ENCODE measurements around the gene CDX2. TPM values are rescaled to one million over a fixed set of nuclear protein-coding genes. Genes with fewer than 3 reads are reported as not detected.
A peak's percentile ranks its signal among the peaks of the same experiment; 100 is the strongest.

Gene CDX2
- total and polyA plus RNA-seq, 5 experiments from 2014 or later: not detected

DNA sequence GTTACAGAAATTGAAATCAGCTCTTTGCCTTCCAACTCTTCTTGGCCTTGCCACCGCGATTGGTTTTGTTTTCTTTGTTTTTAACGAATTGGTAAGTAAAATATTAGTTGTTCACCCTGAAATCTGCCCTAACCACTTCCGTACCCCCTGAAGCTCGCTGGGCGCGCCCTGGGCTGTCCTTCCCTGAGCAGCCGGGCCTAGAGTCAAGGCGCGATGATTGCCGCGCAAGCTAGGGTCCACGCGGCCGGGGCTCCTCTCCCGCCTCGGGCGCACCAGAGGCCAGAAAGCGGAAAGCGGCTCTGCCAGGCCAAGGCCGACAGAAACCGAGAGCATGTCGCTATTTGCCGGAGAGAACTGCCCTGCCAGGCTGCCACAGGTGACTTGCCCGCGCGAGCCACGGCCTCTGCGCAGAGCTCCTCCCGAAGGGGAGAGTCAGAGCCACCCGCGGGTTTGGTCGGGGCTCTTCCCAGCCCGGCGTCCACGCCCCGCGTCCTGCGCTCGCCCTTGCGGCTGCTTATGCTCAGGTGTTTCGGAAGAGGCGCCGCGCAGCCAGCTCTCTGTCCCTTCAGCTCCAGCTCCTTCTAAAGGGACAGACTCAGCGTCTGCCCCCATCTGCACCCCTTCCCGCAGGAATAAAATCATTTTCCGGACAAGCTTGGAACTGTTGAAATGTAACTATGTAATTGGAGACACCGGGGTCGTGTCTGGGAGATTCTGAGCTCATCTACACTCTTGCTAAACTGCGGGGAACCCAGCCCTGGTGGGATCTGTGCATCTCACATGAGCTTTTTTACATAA lies 6.6 kb upstream of the CDX2 start:
- DNase-seq (no peak), ATAC-seq (no peak)
- peaks cover 35 to 86% (median 71%) of the 10 kb centered on the region in 5 donors for H3K27me3 Mint-ChIP-seq
- H3K4me3 Mint-ChIP-seq: peak overlapping the region in 1 of 10 donors; percentile 15
- H3K4me1 Mint-ChIP-seq: peaks cover 0 to 31% (median 27%) of the 10 kb centered on the region in 4 donors
- H3K27ac Mint-ChIP-seq: no peak overlapping the region
- POLR2A ChIA-PET: no interaction called here
- no peaks in the 10 kb centered on the region for H3K36me3 Mint-ChIP-seq
- H3K9me3 Mint-ChIP-seq: no peaks in the 10 kb centered on the region

DNA sequence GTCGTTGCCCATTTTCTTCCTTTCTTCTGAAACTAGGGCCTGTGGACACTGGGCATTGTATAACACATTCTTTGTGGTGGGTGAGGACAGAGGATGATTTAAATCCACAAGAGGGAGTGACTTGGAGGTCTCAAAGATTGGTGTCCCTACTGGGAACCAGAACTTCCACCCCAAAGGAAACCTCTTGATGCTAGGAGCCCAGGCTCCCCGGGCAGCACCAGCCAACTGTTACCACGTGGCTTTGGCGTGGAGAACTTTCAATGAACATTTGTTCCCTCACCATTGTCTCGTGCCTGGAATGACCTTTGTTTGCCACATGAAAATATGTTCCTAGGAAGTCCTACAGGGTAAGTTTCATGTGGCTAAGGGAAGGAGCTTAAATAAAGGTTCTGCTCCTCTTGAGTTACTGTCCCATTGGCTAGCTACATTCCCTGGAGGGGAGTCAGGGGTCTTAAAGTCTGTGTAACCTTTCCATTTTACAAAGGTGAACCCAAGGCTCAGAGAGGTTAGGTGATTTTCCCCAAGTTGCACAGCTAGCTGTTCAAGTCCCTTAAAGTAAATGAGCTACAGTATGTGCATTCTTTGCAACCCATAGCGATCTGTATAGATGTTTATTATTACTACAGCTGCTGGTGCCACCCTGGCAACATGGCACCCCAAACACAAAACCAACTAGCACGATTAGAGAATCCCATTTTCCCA lies 5.0 kb upstream of the CDX2 start:
- ATAC-seq: no peak
- no peak overlapping the region for H3K4me3 Mint-ChIP-seq

DNA sequence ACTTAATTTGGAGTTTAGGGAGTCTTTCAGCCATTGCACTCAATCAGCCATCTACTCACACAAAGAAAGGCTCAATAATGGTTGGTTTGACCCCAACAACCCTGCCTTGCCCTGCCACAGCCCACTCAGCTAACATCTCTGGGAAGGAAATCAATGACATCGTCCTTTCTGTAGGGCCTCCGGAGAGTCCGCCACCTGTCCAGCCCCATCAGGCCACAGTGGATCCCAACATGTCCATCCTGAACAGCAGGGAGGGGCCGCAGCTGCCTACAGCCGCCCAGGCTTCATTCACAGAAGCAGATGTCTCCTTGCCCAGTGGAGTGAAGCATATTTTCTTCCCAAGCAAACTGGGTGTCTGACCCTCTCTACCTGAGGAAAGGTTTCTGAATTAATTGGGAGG lies 4.2 kb upstream of the CDX2 start:
- Mint-ChIP-seq H3K4me3 (no peak overlapping the region), H3K27me3 (peaks cover 37 to 83% (median 66%) of the 10 kb centered on the region in 5 donors), H3K4me1 (peaks cover 4 to 25% (median 23%) of the 10 kb centered on the region in 4 donors), H3K9me3 (no peaks in the 10 kb centered on the region), H3K36me3 (no peaks in the 10 kb centered on the region), H3K27ac (peak overlapping the region in 1 of 10 donors; percentile 33)
- POLR2A ChIA-PET: no interaction called here
- DNase-seq (no peak), ATAC-seq (no peak)

More for the DNA sequence above, 5.0 kb upstream of the CDX2 start:
- Mint-ChIP-seq H3K4me1 (peaks cover 3 to 31% (median 27%) of the 10 kb centered on the region in 4 donors), H3K36me3 (no peaks in the 10 kb centered on the region), H3K27ac (no peak overlapping the region), H3K27me3 (peaks cover 36 to 88% (median 71%) of the 10 kb centered on the region in 5 donors), H3K9me3 (no peaks in the 10 kb centered on the region)
- DNase-seq: no peak
- POLR2A ChIA-PET: interaction anchor here (1.2 kb wide), 1 partner anchor 10 kb away, joined by 5 read pairs; no protein-coding TSS in a partner anchor

DNA sequence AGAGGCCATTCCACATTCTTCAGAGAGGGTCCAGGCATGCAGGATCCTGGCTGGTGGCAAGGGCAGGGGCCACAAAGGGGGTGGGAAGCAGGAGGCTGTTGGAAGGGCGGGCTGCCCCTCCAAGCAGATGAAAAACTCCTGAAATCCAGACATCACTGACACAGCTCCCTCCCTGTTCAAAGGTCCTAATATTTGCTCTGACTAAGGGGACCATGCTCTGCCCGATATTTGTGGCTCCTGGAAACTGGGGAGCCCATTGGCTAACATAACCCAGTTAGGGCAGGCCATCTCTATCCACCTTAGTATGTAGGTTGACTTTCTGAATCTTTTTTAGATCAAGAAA lies 3.3 kb upstream of the CDX2 start:
- POLR2A ChIA-PET: no interaction called here
- DNase-seq (no peak), ATAC-seq (no peak)
- H3K4me1 Mint-ChIP-seq: peaks cover 10 to 28% (median 26%) of the 10 kb centered on the region in 4 donors
- peak overlapping the region in 1 of 10 donors; percentile 15 for H3K27ac Mint-ChIP-seq
- no peaks in the 10 kb centered on the region for H3K9me3 Mint-ChIP-seq
- H3K36me3 Mint-ChIP-seq: no peaks in the 10 kb centered on the region
- peaks cover 39 to 84% (median 69%) of the 10 kb centered on the region in 5 donors for H3K27me3 Mint-ChIP-seq
- H3K4me3 Mint-ChIP-seq: no peak overlapping the region

DNA sequence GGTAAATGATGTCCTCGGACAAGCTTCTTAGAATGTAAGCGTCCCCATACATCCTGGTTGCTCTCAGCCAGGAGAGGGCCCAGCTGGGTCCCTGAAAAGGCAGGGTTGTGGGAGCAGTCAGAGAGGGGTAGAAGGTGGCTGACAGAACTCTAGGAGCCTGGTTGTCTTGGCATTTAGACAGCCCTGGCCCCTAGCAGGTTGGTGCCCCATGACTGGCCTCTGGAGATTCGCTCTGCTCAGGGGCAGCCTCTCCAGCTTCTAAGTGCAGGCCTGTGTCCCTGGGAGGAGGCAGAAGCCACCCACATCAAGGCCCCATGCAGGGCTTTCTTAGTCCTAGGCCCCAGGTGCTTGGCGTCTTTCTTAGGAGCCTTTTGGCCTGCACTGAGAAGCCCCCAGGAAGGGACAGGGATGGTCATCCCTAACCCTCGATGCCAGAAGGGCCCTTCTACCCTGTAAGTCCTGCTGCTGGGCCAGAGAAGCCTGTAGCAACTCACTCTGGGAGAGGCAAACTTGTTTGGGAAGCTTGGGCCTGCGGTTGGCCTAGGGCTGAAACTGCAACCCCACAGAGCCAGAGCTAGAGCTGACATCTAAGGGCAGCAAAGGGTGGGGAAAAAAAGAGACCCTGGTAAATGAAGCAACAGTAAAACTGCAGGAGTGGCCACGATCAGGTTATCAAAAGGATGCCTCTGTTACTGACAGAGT lies 2.8 kb upstream of the CDX2 start:
- DNase-seq (no peak), ATAC-seq (no peak)
- Mint-ChIP-seq H3K4me1 (peaks cover 10 to 33% (median 30%) of the 10 kb centered on the region in 4 donors), H3K4me3 (no peak overlapping the region), H3K27me3 (peaks cover 44 to 85% (median 70%) of the 10 kb centered on the region in 5 donors), H3K36me3 (no peaks in the 10 kb centered on the region), H3K27ac (peak overlapping the region in 1 of 10 donors; percentile 15), H3K9me3 (no peaks in the 10 kb centered on the region)
- POLR2A ChIA-PET: no interaction called here

DNA sequence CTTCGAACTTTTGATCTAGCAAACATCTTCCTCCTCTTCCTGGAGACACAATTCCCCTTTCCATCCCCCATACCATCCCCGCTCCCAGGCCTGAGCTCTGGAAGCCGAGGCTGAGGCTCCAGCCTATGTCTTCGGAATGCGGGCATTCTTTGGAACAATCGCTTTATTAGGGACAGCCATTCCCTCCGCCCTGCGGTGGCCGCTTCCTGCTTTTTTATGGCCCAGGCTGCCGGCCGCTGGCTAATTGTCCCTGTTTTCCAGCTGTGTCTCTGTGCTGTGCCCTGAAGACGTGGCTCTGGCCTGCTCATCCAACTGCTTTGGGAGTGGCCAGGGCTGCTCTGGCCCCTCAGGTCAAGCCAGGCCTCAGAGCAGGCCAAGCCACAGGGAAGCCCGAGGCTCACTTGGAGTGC lies 2.1 kb upstream of the CDX2 start:
- no peak overlapping the region for H3K27ac Mint-ChIP-seq
- no peak overlapping the region for H3K4me3 Mint-ChIP-seq

DNA sequence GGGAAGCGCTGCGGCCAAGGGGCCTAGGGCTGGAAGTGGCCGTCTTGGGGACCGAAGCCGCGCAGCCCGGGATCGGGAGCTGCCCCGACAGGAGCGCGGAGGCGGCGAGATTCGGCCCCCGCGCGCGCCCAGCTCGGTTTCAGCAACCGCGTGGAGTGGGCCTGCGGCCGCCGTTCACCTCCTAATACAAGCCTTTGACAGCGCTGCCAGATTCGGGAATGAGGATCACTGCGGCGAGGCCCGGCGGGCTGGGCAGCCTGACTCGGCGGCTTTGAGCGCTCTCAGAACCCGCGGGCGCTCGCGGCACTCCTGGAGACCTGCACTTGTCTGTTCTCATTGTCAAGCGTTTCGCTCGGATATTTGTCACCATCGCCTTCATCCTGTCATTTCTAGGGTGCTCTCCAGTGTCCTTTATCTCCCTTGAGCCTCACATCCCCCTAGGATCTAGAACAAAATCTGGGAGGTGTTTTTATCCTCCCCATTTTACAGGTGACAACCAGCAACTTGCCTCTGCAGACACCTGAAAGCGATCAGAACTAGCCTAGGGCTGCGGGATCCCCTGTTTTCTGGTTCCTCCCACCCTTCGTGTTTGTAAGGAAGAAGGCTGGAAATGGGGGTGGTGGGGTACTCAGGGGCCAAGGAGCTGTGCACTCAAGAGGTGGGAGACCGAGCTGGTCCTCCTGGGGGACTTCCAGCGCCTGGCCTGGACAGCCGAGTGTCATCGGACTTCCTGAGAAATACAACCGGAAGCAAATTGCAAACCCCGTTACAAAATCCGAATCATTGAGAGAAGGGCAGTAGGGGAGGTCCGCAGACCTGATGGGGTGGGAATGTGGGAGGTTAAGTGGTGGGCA lies 1.5 kb upstream of the CDX2 start:
- H3K27ac Mint-ChIP-seq: no peak overlapping the region
- POLR2A ChIA-PET: no interaction called here
- DNase-seq: peak in 1 of 10 donors; percentile 10
- ATAC-seq: no peak
- no peaks in the 10 kb centered on the region for H3K36me3 Mint-ChIP-seq
- peaks cover 13 to 38% (median 33%) of the 10 kb centered on the region in 4 donors for H3K4me1 Mint-ChIP-seq
- no peak overlapping the region for H3K4me3 Mint-ChIP-seq
- peaks cover 46 to 86% (median 71%) of the 10 kb centered on the region in 5 donors for H3K27me3 Mint-ChIP-seq
- no peaks in the 10 kb centered on the region for H3K9me3 Mint-ChIP-seq

More for the DNA sequence above, 2.1 kb upstream of the CDX2 start:
- Mint-ChIP-seq H3K27me3 (peaks cover 44 to 86% (median 70%) of the 10 kb centered on the region in 5 donors), H3K9me3 (no peaks in the 10 kb centered on the region), H3K36me3 (no peaks in the 10 kb centered on the region), H3K4me1 (peaks cover 11 to 36% (median 33%) of the 10 kb centered on the region in 4 donors)
- ATAC-seq: no peak
- POLR2A ChIA-PET: no interaction called here
- DNase-seq: no peak

DNA sequence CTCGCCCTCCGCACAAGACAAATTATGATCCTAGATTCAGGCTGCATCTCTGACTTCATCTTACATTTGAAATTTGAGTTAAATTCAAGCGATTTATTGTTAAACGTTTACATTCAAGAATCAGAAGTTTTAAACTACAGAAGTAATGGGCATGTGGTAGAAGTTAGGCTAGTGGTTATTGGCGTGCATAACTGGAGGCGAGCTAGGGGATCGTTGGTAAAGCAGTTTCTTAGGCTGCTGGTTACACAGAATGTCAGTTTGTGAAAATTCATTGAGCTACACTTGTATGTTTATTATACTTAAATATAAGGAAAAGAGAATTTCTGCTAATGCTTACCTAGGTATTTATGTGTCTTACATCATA lies 733 bp upstream of the CDX2 start:
- no peak for DNase-seq
- H3K9me3 Mint-ChIP-seq: no peaks in the 10 kb centered on the region
- H3K36me3 Mint-ChIP-seq: no peaks in the 10 kb centered on the region
- no peak for ATAC-seq
- peaks cover 42 to 86% (median 70%) of the 10 kb centered on the region in 5 donors for H3K27me3 Mint-ChIP-seq
- H3K4me3 Mint-ChIP-seq: peak overlapping the region in 5 of 10 donors; percentile 11 to 77 (median 46)
- peaks cover 13 to 38% (median 29%) of the 10 kb centered on the region in 4 donors for H3K4me1 Mint-ChIP-seq
- POLR2A ChIA-PET: no interaction called here
- H3K27ac Mint-ChIP-seq: no peak overlapping the region

DNA sequence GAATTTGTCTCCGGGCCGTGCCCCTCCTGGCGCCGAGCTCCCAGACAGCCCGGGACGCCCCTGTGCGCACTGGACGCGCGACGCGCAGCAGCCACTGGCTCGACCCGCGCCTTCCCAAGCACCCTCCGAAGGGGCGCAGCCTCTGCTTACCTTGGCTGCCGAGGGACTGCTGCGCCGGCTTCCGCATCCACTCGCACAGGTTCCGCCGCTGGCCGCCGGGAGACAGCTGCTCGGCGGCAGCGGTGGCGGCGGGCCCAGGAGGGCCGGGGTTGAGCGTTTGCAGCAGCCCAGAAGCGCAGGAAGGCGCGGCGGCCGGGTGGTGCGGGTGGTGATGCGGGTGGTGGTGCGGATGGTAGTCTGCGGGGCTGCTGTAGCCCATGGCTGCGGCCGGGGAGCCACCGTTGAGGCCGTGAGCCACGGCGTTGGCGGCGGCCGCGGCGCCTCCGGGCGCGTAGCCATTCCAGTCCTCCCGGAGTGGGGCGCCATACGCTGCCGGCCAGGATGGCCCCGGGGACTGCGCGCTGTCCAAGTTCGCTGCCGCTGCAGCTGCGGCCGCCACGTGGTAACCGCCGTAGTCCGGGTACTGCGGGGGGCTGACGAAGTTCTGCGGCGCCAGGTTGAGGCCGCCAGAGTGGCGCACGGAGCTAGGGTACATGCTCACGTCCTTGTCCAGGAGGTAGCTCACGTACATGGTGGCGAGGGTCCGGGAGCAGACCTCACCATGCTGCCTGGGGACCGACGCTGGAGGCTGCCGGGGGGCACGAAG lies 616 bp downstream of the CDX2 start:
- peak in 1 of 10 donors; percentile 16 for DNase-seq
- Mint-ChIP-seq H3K9me3 (no peaks in the 10 kb centered on the region), H3K4me3 (peak overlapping the region in 2 of 10 donors; percentile 19 to 62), H3K36me3 (no peaks in the 10 kb centered on the region), H3K27me3 (peaks cover 40 to 86% (median 67%) of the 10 kb centered on the region in 5 donors), H3K27ac (no peak overlapping the region), H3K4me1 (peaks cover 13 to 38% (median 29%) of the 10 kb centered on the region in 4 donors)
- POLR2A ChIA-PET: no interaction called here
- peak in 1 of 2 donors; percentile 25 for ATAC-seq

DNA sequence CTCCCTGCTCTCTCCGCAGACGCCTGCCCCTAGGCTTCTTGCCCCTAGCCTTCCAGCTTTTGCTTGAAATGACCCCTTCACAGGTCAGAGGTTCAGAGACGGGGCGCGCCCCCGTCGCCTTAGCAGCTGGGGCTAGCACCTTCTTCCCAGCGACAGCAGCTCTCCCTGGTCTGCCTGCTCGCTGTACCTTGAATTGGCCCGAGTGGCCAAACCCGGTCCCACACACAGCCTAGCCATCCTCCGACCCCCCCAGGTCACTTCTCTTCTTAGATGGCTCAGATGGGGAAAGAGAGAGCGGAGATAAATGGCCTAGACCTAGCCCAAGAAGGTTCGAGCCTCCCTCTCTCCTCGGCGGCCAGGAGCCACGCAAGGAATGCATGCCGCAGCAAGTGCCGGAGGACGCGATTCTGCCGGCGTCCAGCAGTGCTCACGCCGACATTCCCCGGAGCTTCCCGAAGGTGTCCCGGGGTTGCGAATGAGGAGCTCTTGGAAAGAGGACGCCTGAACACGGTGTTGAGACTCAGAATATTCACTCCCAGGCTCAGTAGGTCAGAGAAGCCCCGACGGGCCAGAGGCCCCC lies 1.3 kb downstream of the CDX2 start:
- DNase-seq (peak in 1 of 10 donors; percentile 10), ATAC-seq (no peak)
- H3K9me3 Mint-ChIP-seq: no peaks in the 10 kb centered on the region
- H3K27ac Mint-ChIP-seq: peak overlapping the region in 1 of 10 donors; percentile 67
- peaks cover 38 to 85% (median 62%) of the 10 kb centered on the region in 5 donors for H3K27me3 Mint-ChIP-seq
- POLR2A ChIA-PET: no interaction called here
- H3K4me1 Mint-ChIP-seq: peaks cover 13 to 38% (median 29%) of the 10 kb centered on the region in 4 donors
- H3K4me3 Mint-ChIP-seq: peak overlapping the region in 9 of 10 donors; percentile 4 to 59 (median 48)
- no peaks in the 10 kb centered on the region for H3K36me3 Mint-ChIP-seq

DNA sequence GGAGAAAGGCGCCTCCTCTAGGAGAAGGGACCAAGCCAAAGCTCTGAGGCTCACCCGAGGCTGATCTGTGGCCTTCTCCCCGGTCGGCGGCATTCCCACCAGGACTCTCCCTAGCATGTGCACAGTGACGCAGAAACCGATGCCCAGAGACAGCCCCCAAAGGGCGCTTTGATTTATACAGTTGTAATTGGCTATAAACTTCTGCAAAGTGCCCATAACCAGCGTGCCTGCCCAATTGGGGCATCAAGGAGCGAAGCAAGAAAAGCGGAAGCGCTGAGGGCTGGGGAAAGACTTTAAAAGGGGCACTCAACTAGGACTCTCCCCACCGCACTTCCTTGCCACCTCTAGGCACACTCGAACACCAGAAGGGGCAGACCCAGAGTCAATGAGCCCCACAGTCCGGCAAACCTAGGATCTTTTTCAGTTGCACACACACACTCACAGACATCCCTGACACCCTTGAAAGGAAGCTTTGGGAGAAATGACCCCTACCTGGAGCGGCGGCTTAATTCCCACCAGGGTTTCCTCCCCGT lies 1.8 kb downstream of the CDX2 start:
- Mint-ChIP-seq H3K36me3 (no peaks in the 10 kb centered on the region), H3K9me3 (no peaks in the 10 kb centered on the region), H3K27ac (no peak overlapping the region), H3K27me3 (peaks cover 42 to 89% (median 65%) of the 10 kb centered on the region in 5 donors), H3K4me1 (peaks cover 13 to 38% (median 30%) of the 10 kb centered on the region in 4 donors), H3K4me3 (peak overlapping the region in 6 of 10 donors; percentile 48 to 63 (median 58))
- no peak for ATAC-seq
- POLR2A ChIA-PET: no interaction called here
- DNase-seq: peak in 1 of 10 donors; percentile 10
